HG03060 (cell line): ENCODE results near the gene TCF4.

Experiments
- ATAC-seq: cut with Tn5 transposase; IDR thresholded peaks from one replicate; pipeline ENCODE4 v1.9.1; 2021; ENCODE audit warnings: low read depth, moderate number of reproducible peaks; ENCODE audit not compliant: unreplicated experiment

Gene TCF4

DNA sequence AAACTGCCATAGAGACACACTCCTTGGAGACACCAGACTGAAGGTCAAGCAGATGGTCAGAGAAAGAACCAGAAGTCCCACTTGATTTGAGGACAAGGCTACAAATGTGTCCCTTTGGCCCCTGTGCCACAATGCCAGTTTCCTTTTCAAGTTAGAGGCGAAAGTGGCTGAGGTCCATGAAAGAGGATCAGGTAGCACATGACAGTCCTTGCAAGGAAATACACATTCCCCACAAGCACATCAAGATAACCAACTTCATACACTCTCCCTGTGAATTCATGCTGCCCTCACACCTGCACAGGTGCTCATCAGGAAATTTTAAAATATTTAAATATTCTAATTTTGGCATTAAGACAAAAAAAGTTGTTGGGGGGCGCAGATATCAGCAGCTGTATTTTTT is 218.6 kb downstream of the TCF4 start:
- ATAC-seq: no peak

DNA sequence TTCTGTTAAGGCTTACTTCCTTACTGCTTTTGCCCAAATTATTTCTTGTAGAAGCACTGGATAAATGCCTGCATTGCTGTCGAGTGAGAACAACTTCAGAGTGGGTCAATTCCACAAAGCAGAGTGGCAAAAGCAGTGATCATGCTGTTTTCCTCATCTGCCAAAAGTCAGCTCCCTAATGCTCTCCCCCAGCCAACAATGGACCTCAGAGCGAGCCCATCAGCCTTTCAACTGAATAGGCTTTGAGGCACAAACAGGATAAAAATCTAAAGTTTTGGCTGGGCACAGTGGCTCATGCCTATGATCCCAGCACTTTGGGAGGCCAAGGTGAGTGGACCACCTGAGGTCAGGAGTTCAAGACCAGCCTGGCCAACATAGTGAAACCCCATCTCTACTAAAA is 222.7 kb downstream of the TCF4 start:
- ATAC-seq: no peak

DNA sequence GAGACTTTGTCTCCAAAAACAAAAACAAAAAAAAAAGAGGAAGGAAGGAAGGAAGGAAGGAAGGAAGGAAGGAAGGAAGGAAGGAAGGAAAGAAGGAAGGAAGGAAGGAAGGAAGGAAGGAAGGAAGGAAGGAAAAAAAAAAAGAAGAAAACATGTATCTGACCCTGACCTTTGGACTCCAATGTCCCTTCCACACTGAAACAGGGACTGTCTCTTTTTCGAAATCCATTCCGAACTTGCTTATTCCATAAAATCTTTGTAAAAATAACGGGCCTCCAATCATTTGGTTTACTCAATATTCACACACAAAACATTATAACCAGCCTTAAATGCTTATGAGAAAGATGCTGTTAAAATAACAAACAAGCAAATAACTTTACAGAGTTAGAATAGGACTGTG is 225.7 kb downstream of the TCF4 start:
- no peak for ATAC-seq

DNA sequence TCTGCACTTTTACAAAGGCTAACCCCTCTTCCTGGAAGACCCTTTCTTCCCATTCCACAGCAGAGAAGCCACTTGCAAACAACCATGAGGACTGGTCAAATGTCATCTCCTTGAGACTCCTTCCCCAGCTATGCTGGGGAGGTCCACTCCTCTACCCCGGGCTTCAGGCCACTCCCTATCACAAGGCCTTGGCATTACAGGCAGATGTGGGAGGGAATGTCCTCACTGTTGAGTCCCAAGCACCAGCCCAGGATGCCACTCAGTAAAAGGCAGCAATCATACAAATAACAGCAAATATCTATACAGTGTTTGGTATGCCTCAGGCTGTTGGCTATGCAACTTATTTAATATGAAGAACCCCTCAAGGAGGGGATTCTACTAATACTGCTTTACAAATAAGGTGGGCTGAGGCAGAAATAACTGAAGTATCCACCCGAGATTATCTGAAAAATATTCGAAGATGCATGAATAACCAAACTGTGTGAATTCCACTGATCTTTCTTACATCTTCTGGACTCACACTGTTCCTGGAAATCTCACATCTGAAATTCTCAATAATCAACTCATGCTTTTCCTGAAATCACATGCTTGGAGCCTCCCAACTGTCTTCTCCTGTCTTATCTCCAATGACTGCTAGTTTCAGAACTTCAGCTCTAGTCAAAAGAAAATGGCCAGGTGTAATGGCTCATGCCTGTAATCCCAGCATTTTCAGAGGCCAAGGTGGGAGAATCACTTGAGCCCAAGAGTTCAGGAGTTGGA is 226.3 kb downstream of the TCF4 start:
- no peak for ATAC-seq

DNA sequence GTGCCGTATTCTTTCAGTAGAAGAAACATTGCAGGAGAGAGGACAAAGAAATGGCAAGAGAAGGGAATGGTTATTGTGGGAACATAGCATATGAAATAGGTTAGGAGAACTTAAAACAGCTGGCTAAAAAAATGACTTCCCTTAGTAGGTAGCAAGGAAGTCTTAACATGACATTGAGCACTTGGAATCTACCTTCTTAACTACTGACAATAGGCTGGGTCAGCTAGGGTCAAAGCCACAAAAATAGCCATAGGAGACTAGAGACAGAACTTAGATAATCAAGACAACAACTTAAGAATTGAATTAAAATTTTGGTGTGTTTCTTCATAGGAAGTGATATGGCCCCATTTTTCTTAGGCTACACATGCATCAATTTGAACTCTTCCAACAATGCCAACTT is 227.9 kb downstream of the TCF4 start:
- ATAC-seq: no peak

DNA sequence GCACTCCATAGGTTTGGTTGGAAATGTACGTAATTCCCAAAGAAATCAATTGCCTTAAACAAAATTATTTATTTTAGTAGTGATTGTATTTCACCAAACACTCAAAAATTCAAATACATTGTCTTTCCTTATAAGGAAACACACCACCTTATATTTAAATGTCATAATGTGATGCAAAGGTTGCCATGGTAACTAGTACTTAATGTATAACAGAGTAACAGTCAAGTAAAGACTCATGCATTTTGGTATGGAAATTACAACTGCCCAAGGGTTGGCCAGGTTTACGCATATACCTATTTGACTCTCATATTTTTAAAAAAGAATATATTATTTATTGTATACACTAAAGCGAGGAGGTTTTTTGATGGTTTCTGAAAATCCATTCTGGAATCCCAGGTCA is 231.2 kb downstream of the TCF4 start:
- no peak for ATAC-seq

DNA sequence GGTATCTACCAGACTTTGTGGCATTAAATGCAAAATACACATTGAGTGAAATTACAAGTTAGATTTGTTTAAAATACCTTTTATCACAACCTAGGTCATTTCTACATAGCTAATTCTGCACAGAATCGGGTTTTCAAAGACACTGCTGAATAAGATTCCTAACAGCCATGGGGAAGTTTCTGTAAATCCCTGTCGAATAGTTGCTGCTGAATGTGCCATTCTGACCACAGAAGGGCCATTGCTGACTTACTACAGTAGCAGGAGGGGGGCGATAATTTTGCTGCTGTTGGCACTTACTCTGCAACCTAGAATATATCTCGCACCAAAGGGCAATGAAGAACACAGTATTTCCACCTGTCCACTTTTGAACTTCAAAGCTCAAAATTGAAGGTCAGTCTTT is 232.8 kb downstream of the TCF4 start:
- ATAC-seq: no peak

DNA sequence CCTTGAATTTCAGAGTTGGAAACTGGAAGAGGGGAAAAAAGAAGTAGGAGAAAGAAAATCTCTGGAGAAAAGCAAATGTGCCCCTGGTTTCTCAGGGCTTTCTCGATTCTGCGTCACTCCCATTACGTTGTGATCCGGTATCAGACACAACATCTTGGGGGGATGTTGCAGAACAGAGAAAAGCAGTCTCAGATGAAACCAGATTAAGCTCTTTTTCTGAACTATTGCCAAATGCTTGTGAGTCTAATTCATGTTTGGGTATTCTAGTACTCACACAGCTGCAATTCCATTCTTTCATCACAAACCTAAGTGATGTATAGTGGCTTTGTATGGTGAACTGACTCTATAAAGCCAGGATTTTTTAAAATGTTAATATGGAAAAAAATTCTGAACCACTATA is 233.2 kb downstream of the TCF4 start:
- no peak for ATAC-seq

DNA sequence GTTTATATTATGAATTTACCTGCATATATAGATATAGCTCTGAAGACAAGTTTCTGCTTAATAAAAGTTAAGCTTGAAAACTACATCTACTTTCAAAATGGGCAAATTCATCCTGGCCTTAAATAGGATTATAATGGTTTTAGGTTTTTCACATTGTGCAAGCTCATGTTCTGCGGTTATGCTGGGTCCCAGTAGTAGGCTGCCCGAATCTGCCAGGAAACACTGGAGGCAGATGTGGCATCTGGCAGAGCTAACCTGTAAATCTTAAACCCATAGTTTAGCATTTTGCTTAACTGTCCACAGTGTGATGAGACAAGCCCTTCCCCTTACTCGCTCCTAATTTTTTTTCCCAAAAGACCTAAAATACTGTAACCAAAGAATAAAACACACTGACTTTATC is 234.2 kb downstream of the TCF4 start:
- ATAC-seq: no peak

DNA sequence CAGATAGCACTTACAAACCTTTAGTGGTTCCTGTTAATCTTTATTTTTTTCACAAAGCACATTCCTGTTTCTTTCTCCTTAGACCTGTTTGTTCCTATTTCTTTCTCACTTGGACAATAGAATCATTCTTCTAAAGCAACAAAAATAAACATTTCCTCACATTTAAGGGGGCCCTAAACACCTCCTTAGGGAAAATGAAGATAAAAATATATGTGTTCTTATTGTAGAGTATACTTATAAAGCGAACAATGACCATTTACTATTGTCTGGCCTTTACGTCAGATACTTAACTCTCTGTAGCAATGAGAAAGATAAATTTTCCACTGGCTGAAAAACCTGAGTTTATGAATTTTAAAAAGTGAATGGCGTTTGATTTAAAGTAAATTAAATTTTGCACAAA is 234.6 kb downstream of the TCF4 start:
- no peak for ATAC-seq

DNA sequence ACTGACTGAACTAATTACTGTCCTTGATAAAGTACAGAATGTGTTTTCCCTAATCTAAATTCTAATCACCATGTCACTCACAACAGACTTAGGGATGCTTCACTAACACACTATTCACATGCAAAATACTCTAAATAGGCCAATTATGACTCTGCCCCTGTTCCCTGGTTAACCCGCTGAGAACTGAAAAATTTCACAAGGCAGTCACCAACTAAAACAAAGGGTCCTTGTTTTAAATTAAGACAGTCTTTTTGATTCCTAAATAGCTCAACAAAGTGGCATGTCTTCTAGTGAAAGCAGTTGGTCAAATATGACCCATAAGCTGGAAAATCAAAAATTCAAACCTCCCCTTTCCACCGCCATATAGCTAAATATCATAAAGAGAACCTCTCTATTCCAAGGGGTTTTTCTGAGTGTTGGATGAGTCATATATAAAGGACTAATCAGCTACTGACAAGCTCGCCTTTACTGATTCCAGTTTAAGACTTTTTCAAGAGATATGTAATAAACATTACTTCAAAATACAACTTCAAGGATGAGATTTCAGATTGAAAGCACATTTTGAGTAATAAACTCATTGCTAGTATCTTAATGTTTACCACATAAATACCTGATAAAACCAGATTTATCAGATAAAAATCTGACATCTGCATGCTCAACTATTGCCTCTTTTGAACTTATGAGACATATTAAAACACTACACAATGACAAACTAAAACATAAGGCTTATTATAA is 235.8 kb downstream of the TCF4 start:
- no peak for ATAC-seq

DNA sequence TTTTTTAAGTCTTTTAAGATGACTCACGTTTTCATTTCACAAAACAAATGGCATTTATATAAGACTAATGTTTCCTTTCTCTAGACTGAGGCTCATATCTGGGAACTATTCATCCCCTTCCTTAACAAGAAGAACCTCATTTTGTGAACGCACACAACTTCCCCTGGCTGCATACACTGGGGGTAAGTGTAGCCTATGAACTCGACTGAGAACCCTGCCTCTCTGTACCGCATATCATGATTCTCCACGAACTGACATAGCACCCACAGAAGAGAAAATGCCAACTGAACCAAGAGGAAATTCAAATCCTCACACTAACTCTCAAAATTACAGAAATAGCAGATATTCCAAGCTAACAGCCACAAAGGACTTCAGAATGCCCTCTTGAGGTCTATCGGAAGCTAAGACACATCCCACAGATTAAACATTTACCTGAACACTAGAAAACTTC is 236.7 kb downstream of the TCF4 start:
- ATAC-seq: no peak

DNA sequence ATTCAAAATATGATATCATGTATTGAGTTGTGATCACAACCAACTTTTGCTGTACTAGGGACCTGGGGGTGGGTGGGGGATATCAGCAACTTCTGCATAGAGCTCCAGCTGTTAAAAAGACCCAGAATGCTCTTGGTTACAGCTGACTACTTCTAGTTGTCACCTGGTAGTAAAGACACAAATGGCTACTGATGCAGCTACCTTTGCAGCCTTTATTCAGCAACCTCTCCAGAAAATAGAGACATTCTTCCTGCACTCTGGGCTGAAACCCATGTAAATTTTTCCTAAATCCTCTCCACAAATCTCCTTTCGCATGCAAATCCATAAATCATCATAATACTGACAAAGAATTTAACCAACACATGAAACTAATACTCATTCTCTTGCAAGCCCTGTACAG is 238.3 kb downstream of the TCF4 start:
- ATAC-seq: no peak

DNA sequence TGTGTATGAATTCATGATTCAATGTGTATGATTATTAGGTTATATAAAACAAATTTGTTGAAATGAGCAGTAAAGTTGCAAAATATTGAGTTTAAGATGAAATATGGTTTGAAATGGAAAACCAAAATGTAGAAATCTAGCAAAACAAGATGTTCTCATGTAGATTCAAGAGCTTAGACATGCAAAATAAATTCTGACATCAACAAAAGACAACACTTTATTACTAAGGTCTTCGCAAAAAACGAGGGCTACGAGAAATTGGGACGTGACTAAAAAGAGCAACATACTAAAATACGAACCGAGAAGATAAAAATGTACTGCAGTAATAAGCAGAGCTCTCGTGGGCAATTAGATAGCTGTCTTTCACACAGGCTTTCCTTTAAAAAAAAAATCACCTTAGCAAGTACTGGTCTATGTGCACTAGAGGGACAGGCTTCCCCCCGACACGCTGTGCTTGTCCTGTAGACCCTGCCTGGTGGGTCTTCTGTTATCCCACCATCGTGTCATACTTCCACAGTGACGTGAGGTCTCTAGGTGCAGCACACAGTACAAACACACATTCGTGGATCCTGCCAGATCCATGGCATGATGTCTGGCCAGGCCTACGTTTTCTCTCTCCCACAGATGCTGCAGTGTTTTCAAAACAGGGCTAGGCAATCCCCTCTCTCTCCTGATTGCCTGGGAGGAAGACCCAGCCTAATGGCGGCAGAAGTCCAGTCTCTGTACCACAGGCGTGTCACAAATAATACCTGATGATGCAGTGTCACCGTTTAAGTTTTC is 240.8 kb downstream of the TCF4 start:
- no peak for ATAC-seq

DNA sequence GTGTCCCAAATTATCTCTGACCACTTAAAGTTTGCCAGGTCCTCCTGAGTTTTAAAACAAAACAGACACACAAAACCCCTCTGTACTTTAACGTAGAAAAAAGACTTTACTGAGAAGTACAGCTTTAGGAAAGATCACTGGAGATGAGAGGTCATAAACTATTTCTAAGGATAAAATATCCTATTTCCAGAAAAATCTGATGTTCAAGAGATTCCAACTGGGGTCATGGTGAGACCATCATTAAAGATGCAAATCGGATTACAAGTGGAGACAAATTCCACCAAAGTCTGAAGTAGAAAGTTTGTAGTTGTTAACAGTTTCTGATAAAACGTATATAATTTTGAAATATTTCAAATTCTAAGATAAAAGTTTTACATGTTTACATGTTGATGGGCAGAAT is 241.6 kb downstream of the TCF4 start:
- no peak for ATAC-seq

DNA sequence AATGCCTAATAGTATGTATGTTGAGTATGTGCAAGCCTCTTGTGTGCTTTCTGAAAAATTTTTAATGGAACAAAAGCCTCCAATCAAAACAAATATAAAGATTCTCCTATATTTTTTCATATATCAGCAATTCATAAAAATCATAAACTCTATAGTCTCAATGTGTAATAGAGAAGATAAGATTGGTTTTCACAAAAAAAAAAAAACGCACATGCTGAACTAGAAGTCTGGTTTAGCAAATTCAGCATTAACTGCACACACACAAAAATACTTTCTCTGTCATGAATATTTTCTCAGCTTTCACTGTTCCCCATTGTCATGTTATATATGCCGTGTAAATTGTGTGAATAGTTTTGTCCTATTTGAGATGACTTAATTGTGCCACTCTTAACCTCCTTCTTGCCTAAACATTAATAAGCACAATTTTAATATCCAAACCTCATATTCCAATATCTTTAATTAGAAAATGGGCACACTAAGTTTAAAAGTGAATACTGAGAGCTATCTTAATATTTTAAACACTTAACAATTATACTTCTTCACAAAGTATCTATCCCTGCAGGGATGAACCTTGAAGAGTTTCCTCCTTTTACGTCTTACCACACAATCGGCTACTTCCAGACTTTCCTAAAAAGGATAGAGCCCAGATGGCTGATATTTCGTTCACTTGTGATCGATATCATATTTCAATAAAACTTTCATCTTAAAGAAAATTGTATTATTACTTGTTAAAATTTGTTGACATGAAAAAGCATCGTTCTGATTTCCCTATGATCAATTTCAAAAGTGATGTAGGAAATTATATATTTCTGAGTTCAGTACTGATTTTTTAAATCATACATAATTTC is 242.7 kb downstream of the TCF4 start:
- no peak for ATAC-seq

DNA sequence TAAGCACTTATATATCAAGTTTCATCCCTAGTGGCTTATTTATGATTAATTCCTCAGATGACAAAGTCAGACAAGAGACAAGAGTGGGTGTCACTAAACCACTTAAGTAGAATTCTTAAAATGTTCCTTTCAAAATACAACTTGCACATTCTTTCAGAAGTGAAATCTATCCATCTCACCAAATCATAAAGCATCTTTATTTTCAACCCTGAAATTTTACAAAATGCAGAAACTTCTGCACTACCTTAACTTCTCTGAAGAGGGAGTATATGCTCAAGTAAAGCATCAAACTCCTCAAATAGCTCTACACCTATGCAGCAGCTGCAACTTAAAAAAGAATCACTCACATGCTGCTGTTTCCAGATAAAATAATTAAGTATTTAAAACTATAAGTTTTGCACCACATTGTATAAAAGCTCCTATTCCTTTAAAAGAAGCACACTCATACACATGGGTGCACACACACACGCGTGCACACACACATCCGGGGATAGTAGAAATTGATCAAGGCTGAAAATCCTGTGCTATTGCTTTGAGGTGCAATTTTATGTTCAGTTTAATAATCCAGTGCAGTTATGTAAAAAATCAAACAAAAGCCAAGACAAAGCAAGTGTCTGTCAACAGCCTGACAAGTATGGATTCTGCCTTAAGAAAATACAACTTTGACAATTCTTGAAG is 244.5 kb downstream of the TCF4 start:
- ATAC-seq: peak; percentile 62

DNA sequence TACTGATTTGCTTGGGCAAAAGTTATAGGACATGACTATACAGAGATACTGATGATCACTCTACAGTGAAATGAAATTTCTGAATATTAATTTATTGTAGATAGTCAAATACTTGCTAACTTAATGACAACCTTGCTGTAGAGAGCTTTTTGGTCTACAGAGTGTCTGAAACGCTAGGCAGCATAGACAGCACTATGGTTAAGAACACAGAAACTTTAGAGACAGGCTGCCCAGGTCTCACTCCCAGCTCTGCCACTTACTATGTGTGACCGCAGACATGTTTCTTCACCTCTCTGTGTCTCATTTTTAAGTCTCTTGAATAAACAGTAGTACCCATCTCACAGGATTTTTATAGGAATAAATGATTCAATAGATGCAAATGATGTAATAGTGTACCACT is 247.0 kb downstream of the TCF4 start:
- ATAC-seq: no peak

DNA sequence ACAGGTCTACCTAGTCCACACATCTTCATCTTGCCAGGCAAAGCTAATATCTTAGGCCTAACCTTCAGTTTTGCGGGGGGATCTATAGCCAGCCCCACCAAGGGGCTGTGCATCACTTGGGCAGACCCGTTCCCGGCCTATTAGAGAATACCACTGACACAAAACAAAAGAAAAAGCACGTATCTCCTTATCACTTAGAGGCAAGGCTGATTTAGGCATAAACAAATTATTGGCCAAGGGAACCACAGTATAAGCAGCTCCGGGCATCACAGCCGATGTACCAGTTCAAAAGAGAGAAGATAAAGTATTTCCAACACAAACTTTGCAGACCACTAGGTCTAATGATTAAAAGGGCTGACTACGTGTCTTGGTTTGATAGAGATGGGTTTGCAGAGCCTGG is 248.0 kb downstream of the TCF4 start:
- no peak for ATAC-seq
